Non-pigmented ciliary epithelial cell (primary cell): ENCODE results near the gene FLOT1.
"Not testable (repeated sequence)": the region's sequence is repeated elsewhere in the genome, so short reads cannot be mapped to it uniquely, and the experiment has no call there.

Experiments used
- DNase-seq: peaks from one replicate; pipeline ENCODE4 v3.0.0-alpha.2; 2010; ENCODE audit warnings: low read depth

Gene FLOT1

DNA sequence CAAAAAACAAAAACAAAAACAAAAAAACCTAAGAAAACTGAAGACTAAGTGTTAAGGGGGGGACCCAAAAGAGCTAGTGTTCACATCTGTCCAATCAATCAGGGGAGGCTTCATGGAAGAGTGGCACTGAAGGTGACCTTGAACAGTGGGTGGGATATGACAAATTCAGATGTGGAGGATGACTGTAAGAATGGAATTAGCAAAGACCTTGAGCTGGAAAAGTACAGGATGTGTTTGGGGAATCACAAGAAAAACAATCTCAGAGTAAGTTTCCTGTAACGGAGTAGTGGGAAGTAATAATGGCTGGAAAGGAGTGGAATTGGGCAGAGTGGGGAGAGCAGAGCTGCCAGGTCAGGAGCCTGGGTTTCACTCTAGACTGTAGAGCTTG lies 4.8 kb upstream of the FLOT1 start:
- no peak for DNase-seq

GRCh38 chr6:30744054-30744805 lies 1.7 kb upstream of the FLOT1 start, which contains the start of gene IER3:
Gene IER3, minus strand, starts transcription at chr6:30744547. Its CDS starts 29 bp downstream, at chr6:30744518.
- DNase-seq, result peak; percentile 76

GRCh38 chr6:30743099-30744053 lies 889 bp upstream of the FLOT1 start:
- DNase-seq, result no peak

DNA sequence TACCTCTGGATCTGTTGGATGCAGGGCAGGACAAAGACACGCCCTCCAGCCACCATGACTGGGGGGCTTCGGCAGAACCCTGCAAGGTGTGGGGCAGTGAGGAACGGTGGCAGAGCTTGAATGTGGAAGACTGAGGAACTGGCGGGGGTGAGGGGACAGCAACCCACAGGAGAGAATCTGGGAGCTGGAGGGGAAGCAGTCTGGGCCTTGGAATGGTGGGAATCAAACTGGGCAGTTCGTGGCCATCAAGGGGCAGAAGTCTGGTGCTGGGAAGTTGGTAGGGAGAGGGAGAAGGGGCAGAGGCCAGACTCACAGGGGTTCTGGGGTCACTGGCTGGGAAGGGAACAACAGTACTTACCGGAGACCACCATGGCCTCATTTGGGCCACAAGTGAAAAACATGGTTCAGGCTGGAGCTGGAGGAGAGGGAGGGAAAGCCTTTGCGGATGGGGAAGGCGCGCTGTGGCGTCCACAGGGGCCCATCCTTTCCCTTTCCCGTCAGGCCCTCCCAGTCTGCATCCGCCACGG lies 635 bp downstream of the FLOT1 start:
- no peak for DNase-seq

DNA sequence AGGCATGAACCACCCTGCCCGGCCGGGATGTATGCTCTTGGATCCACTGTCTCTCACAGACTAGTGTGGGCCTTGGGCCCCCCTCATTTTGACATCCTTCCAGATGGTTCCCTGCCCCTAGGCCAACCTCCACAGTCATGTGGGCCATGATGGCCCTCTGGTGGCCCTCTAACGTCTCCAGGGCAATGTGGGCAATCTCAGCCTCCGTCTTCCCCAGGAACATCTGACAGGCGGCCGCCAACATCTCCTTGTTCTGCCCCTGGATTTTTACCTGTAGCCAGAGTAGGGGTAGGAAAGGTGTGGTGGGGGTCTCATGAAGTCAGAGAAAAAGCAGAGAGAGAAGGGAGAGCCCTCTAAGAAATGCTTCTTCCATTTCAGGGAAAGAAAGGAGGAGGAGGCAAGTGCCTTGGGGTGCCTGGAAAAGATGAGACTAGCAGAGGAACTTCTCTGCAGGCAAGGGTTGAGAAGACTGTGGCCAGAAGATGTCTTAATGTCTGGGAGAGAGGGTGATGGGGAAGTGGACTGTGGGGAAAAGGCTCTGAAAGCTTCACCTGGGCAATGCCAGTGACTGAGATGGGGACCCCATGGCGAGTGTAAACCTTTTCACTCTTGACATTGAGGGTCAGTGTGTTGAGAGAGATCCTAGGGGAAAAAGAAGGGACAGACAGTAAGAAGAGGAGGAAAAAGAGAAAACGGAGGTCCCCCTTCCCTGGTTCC lies 1.3 kb downstream of the FLOT1 start:
- DNase-seq, result no peak

GRCh38 chr6:30740540-30740870 lies 2.0 kb downstream of the FLOT1 start:
- no peak for DNase-seq

- DNase-seq, result no peak
These were observed 4.0 kb downstream of the FLOT1 start for GRCh38 chr6:30738532-30738931.

- DNase-seq, result no peak
These were observed 6.7 kb downstream of the FLOT1 start for GRCh38 chr6:30735668-30736314.

GRCh38 chr6:30732237-30732943 lies 10.1 kb downstream of the FLOT1 start:
- DNase-seq, result no peak

- DNase-seq, result no peak
These were observed 11.7 kb downstream of the FLOT1 start for GRCh38 chr6:30730601-30731435.

- DNase-seq, result no peak
These were observed 14.4 kb downstream of the FLOT1 start for GRCh38 chr6:30727920-30728553.

- no peak for DNase-seq
These were observed 15.7 kb downstream of the FLOT1 start for GRCh38 chr6:30726506-30727413.

DNA sequence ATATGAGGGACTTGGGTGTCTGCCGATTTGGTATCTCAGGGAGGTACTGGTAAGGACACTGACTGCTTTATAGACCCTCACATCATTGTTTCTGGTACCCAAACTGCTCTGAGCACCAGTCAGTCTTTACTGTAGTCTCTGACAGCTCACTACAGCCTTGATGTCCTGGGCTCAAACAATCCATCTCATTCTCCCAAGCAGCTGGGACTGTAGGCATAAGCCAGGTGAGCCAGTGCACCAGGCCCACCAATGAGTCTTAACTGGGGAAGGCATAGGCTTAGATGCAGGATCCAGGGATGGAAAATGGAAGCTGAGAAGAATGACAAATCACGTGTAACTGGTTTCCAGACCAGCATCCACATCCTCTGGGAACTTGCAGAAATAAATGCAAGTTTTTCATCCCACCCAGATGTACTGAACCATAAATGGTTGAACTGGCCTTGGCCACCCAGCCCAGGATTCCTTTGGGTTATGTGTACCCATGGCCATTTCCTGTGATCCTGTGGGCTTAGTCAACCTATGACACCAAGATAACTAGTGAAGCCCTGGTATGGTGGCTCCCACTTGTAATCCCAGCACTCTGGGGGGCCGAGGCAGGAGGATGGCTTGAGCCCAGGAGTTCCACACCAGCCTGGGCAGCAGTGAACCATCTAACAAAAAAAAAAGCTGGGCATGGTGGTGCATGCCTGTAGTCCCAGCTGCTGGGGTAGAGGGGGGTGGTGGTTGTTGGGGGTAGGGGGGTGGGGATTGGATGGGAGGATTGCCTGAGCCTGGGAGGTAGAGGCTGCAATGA lies 16.6 kb downstream of the FLOT1 start:
- DNase-seq, result no peak

DNA sequence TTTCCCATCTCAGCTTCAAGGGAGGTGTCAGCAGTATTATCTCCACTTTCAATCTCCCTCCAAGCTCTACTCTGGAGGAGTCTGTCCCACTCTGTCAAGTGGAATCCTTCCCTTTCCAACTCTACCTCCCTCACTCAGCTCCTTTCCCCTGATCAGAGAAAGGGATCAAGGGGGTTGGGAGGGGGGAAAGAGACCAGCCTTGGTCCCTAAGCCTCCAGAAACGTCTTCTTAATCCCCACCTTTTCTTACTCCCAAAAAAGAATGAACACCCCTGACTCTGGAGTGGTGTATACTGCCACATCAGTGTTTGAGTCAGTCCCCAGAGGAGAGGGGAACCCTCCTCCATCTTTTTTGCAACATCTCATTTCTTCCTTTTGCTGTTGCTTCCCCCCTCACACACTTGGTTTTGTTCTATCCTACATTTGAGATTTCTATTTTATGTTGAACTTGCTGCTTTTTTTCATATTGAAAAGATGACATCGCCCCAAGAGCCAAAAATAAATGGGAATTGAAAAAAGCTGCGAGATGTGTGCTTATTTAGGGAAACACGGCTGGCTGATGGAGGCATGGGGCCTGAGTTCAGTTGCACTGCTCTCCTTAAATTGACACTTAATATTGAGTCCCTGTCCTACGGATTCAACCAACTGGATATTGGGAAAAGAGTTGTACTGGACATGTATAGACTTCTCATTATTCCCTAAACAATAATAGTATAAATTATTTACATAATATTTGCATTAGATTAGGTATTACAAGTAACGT lies 17.4 kb downstream of the FLOT1 start:
- no peak for DNase-seq

DNA sequence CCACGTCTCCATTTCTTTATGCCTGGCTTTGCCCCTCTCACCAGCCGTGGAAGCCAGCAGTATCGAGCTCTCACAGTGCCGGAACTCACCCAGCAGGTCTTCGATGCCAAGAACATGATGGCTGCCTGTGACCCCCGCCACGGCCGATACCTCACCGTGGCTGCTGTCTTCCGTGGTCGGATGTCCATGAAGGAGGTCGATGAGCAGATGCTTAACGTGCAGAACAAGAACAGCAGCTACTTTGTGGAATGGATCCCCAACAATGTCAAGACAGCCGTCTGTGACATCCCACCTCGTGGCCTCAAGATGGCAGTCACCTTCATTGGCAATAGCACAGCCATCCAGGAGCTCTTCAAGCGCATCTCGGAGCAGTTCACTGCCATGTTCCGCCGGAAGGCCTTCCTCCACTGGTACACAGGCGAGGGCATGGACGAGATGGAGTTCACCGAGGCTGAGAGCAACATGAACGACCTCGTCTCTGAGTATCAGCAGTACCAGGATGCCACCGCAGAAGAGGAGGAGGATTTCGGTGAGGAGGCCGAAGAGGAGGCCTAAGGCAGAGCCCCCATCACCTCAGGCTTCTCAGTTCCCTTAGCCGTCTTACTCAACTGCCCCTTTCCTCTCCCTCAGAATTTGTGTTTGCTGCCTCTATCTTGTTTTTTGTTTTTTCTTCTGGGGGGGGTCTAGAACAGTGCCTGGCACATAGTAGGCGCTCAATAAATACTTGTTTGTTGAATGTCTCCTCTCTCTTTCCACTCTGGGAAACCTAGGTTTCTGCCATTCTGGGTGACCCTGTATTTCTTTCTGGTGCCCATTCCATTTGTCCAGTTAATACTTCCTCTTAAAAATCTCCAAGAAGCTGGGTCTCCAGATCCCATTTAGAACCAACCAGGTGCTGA lies 18.4 kb downstream of the FLOT1 start:
- not testable (repeated sequence) for DNase-seq
